ENCODE data around the gene MANEAL.
"Not testable (repeated sequence)": the region's sequence is repeated elsewhere in the genome, so short reads cannot be mapped to it uniquely, and the experiment has no call there.

The MANEAL gene, protein sequence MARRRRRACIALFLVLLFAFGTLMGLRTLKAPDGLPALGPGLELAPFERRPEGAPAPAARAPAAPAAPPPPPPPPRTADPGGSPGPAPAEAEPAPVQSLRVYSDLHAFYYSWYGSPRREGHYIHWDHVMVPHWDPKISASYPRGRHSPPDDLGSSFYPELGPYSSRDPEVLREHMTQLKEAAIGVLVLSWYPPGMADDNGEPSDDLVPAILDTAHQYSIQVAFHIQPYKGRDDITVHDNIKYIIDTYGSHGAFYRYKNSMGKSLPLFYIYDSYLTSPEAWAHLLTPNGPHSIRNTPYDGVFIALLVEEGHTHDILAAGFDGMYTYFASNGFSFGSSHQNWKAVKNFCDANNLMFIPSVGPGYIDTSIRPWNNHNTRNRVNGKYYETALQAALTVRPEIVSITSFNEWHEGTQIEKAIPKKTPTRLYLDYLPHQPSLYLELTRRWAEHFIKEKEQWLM

DNA sequence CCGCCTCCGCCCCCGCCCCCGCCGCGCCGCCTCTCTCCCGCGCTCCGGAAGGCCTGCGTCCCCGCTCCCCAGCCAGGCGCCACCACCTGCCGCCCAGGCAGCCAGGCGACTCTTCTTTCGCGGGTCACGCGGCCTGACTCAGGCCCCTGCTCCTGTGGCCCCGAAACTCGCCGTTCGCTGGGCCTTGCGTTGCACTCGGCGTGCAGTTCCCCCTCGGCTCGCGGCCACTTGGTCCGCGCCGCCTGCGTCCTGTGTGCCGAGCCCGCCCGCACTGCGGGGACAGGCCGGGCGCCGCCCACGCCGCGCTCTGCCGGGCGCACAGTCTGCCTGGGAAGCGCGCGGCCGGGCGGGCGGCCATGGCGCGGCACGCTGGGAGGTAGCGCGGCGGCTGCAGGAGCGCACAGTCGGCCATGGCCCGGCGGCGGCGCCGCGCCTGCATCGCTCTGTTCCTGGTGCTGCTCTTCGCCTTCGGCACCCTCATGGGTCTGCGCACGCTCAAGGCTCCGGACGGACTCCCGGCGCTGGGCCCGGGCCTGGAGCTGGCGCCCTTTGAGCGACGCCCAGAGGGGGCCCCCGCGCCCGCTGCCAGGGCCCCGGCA is at the start of gene MANEAL:
Gene MANEAL (plus strand): TSS at position 75 of the 599 bp plus-strand sequence. CDS start 336 bp downstream, at position 411.
- peak; percentile 4 to 27 for DNase-seq

DNA sequence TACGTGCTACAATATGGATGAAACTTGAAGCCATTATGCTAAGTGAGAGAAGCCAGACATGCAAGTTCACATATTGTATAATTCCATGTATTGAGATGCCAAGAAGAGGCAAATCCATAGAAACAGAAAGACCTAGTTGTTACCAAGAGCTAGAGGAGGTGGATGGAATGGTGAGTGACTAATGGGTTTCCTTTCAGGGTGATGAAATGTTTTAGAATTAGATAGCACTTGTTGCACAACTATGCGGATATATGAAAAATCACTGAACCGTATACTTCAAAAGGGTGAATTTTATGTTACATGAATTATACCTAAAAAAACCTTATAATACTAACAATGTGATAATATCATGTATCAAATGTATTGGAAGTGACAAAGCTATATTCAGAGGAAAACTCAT is 46.8 kb upstream of the MANEAL start:
- no peak for DNase-seq

DNA sequence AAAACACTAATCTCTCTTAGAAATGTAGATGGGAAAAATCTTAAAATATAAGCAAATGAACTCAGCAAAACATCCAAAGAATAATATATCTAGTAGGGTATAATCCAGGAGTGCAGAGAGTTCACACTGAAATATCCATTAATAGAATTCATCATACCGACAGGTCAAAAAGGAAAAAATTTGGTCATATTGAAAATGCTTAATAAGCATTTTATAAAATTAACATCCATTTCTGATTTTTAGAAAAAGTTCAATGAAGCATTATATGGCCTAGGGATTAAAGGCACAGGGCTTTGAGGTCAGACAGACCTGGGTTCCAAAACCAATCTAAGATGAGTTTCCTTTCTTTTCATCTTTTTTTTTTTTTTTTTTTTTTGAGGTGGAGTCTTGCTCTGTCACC is 45.1 kb upstream of the MANEAL start:
- no peak for DNase-seq

GRCh38 chr1:37752213-37752582 is 41.4 kb upstream of the MANEAL start:
- no peak for DNase-seq

GRCh38 chr1:37752583-37753471 is 40.8 kb upstream of the MANEAL start:
- no peak for DNase-seq

GRCh38 chr1:37753473-37754321 is 40.0 kb upstream of the MANEAL start:
- no peak for DNase-seq

- no peak for DNase-seq
Measured at GRCh38 chr1:37755290-37755689, 38.4 kb upstream of the MANEAL start.

DNA sequence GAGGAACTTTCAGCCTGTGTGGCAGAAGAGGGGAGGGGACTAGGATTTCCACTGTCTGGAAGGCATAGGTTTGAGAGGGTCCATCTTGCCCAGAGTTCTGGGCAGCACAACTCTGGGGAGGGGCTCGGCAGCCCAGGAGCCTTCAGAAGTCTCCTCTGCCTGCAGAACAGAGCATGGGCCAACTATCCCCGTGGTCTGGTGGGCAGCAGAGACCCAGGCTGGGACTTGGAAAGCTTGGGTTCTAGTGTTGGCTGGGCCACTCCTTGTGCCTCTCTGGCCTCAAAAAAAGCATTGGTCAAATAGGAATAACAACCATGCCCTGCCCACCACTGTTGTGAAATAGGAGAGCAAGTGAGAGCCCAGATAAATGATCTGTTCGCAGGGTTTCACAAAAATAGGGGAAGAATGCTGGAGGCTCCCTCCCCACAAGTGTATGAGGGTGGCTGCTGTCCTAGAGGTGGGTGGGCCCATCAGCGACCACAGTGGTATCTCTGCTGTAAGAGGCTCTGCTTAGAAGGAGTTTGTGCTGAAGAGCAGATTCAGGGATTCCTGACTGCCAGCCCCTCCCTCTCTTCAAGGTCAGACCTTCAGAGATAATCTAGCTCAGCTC is 37.6 kb upstream of the MANEAL start:
- no peak for DNase-seq

GRCh38 chr1:37759451-37759850 is 34.2 kb upstream of the MANEAL start:
- no peak for DNase-seq

GRCh38 chr1:37761416-37762095 is 32.1 kb upstream of the MANEAL start:
- no peak for DNase-seq

GRCh38 chr1:37762516-37762915 is 31.1 kb upstream of the MANEAL start:
- no peak for DNase-seq

GRCh38 chr1:37763791-37764413 is 29.7 kb upstream of the MANEAL start:
- DNase-seq: no peak

GRCh38 chr1:37764414-37764825 is 29.2 kb upstream of the MANEAL start:
- DNase-seq: no peak

GRCh38 chr1:37764888-37765441 is 28.7 kb upstream of the MANEAL start, which contains the start of gene EPHA10:
TSS of gene EPHA10 (minus strand) at chr1:37765120. CDS start at chr1:37765066, 54 bp downstream.
- DNase-seq: no peak

DNA sequence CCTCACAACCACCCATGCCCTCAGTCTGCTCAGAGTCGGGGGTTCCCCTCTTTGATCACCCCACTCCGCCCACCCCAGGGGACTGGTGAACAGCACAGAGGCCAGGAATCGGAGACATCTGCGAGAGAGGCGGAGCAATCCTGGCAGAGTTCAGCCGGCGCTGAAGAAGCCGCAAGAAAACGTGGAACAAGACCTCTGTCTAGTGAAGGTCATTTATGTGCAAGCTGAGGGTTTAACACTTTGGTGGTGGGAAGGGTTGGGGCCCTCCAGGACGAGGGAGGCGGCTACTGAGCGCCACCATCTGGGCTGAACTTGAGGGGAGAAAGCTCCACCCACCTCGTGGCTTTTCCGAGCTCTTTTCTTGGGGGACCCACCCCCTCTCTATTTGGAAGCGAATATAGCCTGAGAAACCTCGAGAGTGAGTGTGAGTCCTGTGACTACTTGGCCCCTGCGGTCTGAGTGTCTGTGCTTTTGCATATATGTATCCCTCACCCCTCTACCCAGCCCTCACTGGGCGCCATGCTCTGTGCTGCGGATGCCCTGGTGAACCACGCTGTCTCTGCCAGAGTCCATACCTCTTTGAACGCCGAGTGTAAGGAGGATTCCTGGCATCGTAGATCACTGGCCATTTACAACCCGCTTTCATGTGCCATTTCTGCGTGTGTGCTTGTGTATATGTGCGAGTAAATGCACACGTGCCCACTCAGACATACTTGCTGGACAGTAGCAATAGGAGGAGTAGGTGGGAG is 27.6 kb upstream of the MANEAL start:
- DNase-seq: peak in 1 of 2 experiments; percentile 48

- no peak for DNase-seq
Measured at GRCh38 chr1:37767488-37767887, 26.2 kb upstream of the MANEAL start.

DNA sequence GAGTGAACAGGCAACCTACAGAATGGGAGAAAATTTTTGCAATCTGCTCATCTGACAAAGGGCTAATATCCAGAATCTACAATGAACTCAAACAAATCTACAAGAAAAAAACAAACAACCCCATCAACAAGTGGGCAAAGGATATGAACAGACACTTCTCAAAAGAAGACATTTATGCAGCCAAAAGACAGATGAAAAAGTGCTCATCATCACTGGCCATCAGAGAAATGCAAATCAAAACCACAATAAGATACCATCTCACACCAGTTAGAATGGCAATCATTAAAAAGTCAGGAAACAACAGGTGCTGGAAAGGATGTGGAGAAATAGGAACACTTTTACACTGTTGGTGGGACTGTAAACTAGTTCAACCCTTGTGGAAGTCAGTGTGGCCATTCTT is 22.2 kb upstream of the MANEAL start:
- not testable (repeated sequence) for DNase-seq

DNA sequence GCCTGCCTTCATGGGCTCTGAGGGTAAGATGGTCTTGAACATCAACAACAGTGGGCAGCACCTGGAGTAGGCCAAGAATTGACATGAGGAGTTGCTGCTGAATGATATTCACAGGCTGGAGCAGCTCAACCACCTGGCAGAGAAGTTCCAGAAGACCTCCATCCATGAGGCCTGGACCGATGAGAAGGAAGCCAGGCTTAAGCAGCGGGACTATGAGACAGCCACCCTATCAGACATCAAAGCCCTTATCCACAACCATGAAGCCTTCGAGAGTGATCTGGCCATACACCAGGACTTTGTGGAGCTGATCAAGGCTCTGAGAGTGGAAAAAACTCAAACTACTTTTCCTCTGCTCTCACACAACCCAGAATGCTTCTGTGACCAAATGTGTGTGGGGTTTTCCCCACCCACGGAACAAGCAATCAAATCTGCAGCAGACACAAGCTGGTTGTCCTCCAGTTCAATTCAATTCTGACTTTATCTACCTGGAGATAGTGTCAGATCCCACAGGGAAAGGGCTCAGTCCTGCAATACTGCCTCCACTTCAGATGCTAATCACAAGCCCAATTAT is 16.6 kb upstream of the MANEAL start:
- DNase-seq: peak in 1 of 2 experiments; percentile 45

DNA sequence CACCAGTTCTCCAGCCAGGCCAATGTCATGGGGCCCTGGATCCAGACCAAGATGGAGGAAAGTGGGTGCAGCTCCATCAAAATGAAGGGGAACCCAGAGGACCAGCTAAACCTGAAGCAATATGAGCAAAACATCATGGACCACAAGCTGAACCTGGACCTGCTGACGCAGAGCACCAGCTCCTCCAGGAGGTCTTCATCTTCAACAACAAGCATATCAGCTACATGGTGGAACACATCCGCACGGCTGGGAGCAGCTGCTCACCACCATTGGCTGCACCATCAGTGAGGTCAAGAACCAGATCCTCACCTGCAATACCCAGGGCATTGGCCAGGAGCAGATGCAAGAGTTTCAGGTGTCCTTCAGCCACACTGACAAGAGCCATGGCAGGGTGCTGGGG is 15.0 kb upstream of the MANEAL start:
- DNase-seq: no peak

Data from stimulated activated CD4-positive, alpha-beta T cell treated with anti-CD3 and anti-CD28 coated beads, Interleukin-4, amount 100 ng/mL, for 4 hours (primary cell).